DND-41 (cell line): ENCODE measurements around the gene SMCO2.

Experiments
- ATAC-seq: fragments of 200-7000 bp; cut with Tn5 transposase; 3 replicates; pipeline ENCODE4 v1.9.1; 2021; ENCODE audit warnings: low read depth; ENCODE audit not compliant: insufficient read depth
- DNase-seq: peaks from one replicate; pipeline ENCODE4 v3.0.0-alpha.2; 2020
- H2AFZ ChIP-seq: 2 replicates; pipeline ENCODE4 v1.6.0; 2012; ENCODE audit warnings: low read depth, low read length
- H3K27ac ChIP-seq: 2 replicates; pipeline ENCODE4 v1.5.1; 2012; ENCODE audit warnings: low read length, inconsistent platforms
- H3K27me3 ChIP-seq: fragments of 200-600 bp; sonication (generic); 2 replicates; pipeline ENCODE4 v1.6.0; 2012; ENCODE audit warnings: low read length, mild to moderate bottlenecking, inconsistent platforms; ENCODE audit not compliant: insufficient read depth, poor library complexity
- H3K36me3 ChIP-seq: 2 replicates; pipeline ENCODE4 v1.5.1; 2012; ENCODE audit warnings: low read length, inconsistent platforms; ENCODE audit not compliant: insufficient read depth
- H3K4me1 ChIP-seq: 2 replicates; pipeline ENCODE4 v1.5.1; 2012; ENCODE audit warnings: mild to moderate bottlenecking, low read length; ENCODE audit not compliant: insufficient read depth
- H3K4me2 ChIP-seq: 2 replicates; pipeline ENCODE4 v1.6.0; 2012; ENCODE audit warnings: mild to moderate bottlenecking, moderate library complexity, low read length, inconsistent platforms; ENCODE audit not compliant: insufficient read depth
- H3K4me3 ChIP-seq, 2 experiments: fragments of 200-600 bp in 1 of 2; shearing (Covaris generic) in 1 of 2; 2 replicates each; pipeline ENCODE4 v1.5.1; 2012 to 2016; ENCODE audit warnings: inconsistent platforms in 2 of 2, low read length in 2 of 2, mild to moderate bottlenecking in 2 of 2, low read depth in 1 of 2, moderate library complexity in 1 of 2
- H3K79me2 ChIP-seq: 2 replicates; pipeline ENCODE4 v1.6.0; 2012; ENCODE audit warnings: low read length, inconsistent platforms; ENCODE audit not compliant: insufficient read depth
- H3K9ac ChIP-seq: 2 replicates; pipeline ENCODE4 v1.6.0; 2012; ENCODE audit warnings: low read depth, mild to moderate bottlenecking, inconsistent platforms, low read length, moderate library complexity
- H3K9me3 ChIP-seq: 2 replicates; pipeline ENCODE4 v1.5.1; 2012; ENCODE audit warnings: low read length, moderate library complexity, mild to moderate bottlenecking, inconsistent platforms; ENCODE audit not compliant: insufficient read depth, severe bottlenecking
- H4K20me1 ChIP-seq: 2 replicates; pipeline ENCODE4 v1.6.0; 2012; ENCODE audit warnings: low read length; ENCODE audit not compliant: insufficient read depth
- CTCF ChIP-seq: IDR thresholded peaks from 2 replicates; pipeline ENCODE4 v1.5.1; 2012; ENCODE audit warnings: borderline replicate concordance, low read length, moderate library complexity, mild to moderate bottlenecking; ENCODE audit not compliant: poor library complexity, severe bottlenecking; ENCODE audit errors: extremely low read depth
- EZH2 ChIP-seq: IDR thresholded peaks from 3 replicates; pipeline ENCODE4 v1.6.1; 2012; ENCODE audit warnings: borderline replicate concordance, low read depth, mild to moderate bottlenecking, moderate library complexity, low read length, inconsistent platforms; ENCODE audit not compliant: severe bottlenecking

SMCO2 gene

GRCh38 chr12:27425306-27425705 is 21.2 kb upstream of the SMCO2 start:
- ATAC-seq (no peak), DNase-seq (no peak)
- no peak for TF ChIP-seq EZH2
- no peak for TF ChIP-seq CTCF
- H2AFZ ChIP-seq, result no peak overlapping the region
- no peaks in the 10 kb centered on the region for H3K79me2 ChIP-seq
- no peak overlapping the region for H3K9ac ChIP-seq
- no peaks in the 10 kb centered on the region for H3K9me3 ChIP-seq
- H3K4me2 ChIP-seq, result no peak overlapping the region
- no peak overlapping the region for H3K4me3 ChIP-seq
- H3K27me3 ChIP-seq, result peaks cover 8% of the 10 kb centered on the region
- H3K4me1 ChIP-seq, result no peaks in the 10 kb centered on the region
- no peaks in the 10 kb centered on the region for H4K20me1 ChIP-seq
- no peaks in the 10 kb centered on the region for H3K36me3 ChIP-seq
- H3K27ac ChIP-seq, result no peak overlapping the region

GRCh38 chr12:27426743-27427487 is 19.6 kb upstream of the SMCO2 start:
- DNase-seq (no peak), ATAC-seq (no peak)
- Histone ChIP-seq H3K4me3 (no peak overlapping the region), H4K20me1 (no peaks in the 10 kb centered on the region), H3K9me3 (no peaks in the 10 kb centered on the region), H3K9ac (no peak overlapping the region), H3K27me3 (peaks cover 8% of the 10 kb centered on the region), H3K27ac (no peak overlapping the region), H3K4me2 (no peak overlapping the region), H3K79me2 (no peaks in the 10 kb centered on the region), H2AFZ (no peak overlapping the region), H3K36me3 (no peaks in the 10 kb centered on the region), H3K4me1 (no peaks in the 10 kb centered on the region)
- TF ChIP-seq EZH2 (no peak), CTCF (no peak)

GRCh38 chr12:27427824-27428223 is 18.7 kb upstream of the SMCO2 start:
- H4K20me1 ChIP-seq, result no peaks in the 10 kb centered on the region
- H3K4me2 ChIP-seq, result no peak overlapping the region
- H3K9me3 ChIP-seq, result no peaks in the 10 kb centered on the region
- H3K27ac ChIP-seq, result no peak overlapping the region
- DNase-seq (no peak), ATAC-seq (no peak)
- H3K4me1 ChIP-seq, result no peaks in the 10 kb centered on the region
- no peak overlapping the region for H2AFZ ChIP-seq
- H3K27me3 ChIP-seq, result peaks cover 8% of the 10 kb centered on the region
- H3K9ac ChIP-seq, result no peak overlapping the region
- TF ChIP-seq EZH2 (no peak), CTCF (no peak)
- no peak overlapping the region for H3K4me3 ChIP-seq
- H3K79me2 ChIP-seq, result no peaks in the 10 kb centered on the region
- H3K36me3 ChIP-seq, result no peaks in the 10 kb centered on the region
